Tongue (tissue), 2 donors: ENCODE results near the gene PHYKPL. TPM values are rescaled to one million over a fixed set of nuclear protein-coding genes. Genes with fewer than 3 reads are reported as not detected.

Experiments used
- DNase-seq: peaks from one replicate; pipeline ENCODE4 v3.0.0-alpha.2; 2015
- total RNA-seq: library from RNA; depleted of rRNA; stranded (reverse); fragments of >200 nt; gene quantifications from one replicate; pipeline ENCODE4 v1.2.3, GENCODE V29; 2014

Gene PHYKPL
- total RNA-seq: 39.8 TPM

DNA sequence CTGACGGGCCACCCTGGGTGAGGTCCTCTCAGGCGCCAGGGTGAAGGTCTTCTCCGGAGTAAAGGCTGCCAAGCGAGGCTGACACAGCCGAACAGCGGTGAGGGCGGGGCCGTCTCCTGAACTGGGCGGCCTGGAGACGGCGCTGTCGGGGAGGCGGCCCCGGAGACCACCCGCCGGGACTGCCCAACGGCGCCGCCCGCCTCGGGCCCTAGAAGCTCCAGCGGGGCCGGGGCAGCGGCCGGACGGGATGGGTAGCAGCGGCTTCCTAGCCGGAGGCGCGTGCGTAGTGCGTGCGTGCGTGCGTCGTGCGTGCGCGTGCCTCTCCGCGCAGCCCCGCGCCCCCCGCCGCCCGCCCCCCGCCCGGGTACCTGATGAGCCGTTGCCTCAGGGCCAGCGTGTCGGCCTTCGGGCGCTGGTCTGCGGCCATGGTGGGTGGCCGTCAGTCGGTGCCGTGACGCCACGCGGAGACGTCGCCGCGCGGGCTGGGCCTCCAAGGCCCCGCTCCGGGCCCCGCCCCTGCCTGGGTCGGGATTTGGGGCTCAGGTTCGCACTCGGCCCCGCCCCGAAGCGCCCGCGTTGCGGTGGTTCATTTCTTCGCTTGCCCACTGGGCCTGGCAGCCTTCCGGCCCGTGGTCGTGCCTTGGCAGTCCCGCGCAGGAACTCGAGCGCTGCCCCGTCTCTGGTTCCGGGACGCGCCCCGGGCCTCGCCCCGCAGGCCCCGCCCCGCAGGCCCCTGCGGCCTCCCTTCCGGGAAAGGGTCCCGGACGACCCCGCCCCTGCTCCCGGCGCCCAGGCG lies at the start of gene PHYKPL:
PHYKPL (minus strand) TSS at position 679 of the 796 bp plus-strand sequence; CDS start at position 427, 252 bp downstream.
- peak; percentile 87 for DNase-seq

- no peak for DNase-seq
Observed at GRCh38 chr5:178282391-178282790, 49.8 kb upstream of the PHYKPL start.

GRCh38 chr5:178281331-178281730 lies 48.7 kb upstream of the PHYKPL start:
- DNase-seq: no peak

DNA sequence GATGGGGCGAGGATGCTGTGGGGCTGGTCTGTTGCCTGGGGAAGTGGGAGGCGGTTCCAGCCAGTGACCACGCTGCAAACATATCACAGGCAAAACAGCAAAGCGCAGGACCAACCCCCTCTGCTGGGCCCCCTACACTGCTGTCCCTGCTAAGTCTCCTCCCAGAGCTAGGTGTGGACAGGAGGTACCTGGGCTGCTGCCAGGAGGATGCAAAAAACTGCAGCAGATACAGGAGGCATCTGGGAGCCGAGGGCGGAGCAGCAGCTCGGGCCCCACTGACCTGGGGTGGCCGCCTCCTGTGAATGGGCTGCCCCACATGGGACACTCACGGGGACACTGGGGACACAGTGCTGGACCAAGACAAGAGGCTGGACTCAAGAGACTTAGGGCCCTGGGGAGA lies 48.0 kb upstream of the PHYKPL start:
- DNase-seq: no peak

- peak; percentile 90 for DNase-seq
Observed at GRCh38 chr5:178279723-178280438, 47.3 kb upstream of the PHYKPL start.

DNA sequence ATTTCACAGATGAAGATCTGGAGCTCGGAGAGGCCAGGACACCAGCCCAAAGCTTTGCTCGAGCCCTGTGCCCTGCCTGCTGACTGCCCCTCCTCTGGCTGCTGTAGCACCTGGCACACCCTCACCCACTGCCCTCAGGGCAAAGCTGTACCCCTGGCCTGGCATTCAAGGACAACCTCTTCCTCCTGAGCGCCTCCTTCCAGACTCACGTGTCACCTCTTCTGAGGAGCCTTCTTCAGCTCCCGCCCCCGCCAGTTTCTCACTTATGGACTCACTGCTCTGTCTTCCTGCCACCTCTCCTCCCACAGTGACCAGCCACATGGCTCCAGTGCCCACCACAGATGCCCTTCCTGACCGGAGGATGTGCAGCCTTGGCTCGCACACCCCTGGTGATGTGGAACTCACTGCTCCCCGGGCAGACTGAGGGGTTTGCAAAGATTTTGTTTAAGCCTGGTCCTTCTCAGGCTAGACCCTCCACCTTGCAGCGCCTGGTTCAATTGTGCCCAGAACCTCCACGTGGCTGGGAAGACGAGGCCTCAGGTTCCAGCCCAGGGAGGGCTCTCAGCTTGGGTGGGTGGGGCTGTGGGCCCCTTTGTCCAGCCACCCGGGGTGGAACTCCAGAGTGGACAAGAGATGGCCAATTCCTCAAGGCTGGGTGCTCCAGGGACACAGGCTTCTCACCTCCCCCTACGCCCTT lies 46.6 kb upstream of the PHYKPL start:
- DNase-seq: no peak

DNA sequence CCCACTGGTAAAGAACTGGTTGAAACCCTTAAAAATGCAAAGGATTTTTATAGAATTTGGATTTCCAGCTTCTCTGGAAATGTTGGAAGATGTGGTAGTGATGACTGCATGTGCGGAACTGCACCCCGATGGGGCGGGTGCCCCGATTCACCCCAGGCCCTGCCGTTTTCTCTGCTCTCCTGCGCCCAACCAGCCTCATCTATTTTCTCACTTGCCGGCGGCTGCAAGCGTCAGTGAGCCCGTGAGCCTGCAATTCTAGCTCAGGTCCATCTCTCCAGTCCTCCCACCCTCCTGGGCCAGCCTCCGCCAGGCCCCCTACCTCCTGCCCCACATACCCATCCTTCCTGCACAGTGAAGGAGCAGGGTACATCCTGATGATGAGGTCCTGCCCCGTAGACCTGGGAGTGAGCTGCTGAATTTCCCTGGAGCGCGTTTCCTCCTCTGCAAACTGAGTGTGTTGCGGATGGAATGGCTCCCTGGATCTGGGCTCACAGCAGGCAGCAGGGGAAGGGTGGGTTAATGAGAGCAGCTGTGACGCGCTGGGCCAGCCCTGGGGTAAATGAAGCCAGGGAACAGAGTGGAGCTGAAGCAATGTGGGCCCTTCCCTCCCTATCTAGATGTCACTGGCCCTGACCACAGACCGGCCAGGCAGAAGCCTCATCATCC lies 45.9 kb upstream of the PHYKPL start:
- no peak for DNase-seq

GRCh38 chr5:178277866-178278265 lies 45.3 kb upstream of the PHYKPL start:
- no peak for DNase-seq

DNA sequence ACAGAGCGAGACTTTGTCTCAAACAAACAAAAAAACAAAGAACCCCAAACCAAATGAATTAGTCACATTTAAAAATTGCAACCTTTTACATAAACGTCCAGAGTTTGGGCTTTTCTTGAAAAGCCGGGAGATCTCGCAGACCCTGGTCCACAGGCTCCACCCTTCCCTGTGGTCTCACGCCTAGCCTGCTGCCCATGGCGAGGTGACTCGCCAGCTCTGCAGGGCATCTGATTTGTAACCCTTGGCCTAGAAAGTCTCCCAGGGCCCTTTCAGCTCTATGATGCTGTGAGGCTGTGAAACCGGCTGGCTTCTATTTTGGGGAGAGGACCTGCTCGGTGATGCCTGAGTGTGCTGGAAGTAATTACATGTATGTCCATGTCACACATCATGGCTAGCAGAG lies 44.7 kb upstream of the PHYKPL start:
- DNase-seq: no peak

GRCh38 chr5:178274781-178275537 lies 42.4 kb upstream of the PHYKPL start:
- peak; percentile 74 for DNase-seq

- DNase-seq: peak; percentile 57
Observed at GRCh38 chr5:178273665-178274541, 41.3 kb upstream of the PHYKPL start.

- DNase-seq: no peak
Observed at GRCh38 chr5:178273041-178273440, 40.4 kb upstream of the PHYKPL start.

GRCh38 chr5:178272591-178272990 lies 40.0 kb upstream of the PHYKPL start:
- no peak for DNase-seq

DNA sequence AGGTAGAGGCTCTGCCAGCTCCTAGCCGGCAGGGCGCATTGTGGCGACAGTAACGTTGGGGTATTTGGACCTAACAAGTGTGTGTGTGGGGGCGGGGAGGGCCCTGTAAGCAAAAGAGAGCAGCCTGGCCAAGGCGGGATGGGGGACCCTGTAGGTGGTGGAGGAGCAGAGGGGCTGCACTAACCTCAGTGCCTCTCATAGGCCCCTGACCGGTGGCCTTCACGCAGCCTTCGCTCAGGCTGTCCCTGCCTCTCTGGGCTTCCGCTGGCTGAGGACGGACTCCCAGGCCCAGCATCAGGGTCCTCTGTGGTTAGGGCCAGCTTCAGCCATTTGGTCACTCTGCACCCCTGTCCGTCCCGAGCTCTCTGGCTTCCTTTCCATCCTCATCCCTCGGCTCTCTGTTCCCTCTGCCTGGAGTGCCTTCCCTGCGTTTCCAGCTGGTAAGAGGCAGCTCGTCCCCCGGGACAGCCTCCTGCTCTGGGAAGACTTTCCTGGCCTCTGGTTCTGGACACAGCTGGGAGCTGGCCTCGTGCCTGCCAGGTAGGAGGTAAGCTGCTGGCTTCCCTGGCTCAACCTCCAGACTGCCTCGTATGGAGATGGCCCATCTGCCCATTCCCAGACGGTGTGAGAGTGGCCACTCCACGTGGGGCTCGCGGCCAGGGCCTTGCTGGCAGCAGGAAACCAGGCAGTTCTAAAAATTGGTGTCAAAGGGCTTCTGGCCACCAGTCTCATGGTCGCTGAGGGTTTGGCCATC lies 39.3 kb upstream of the PHYKPL start:
- DNase-seq: no peak

DNA sequence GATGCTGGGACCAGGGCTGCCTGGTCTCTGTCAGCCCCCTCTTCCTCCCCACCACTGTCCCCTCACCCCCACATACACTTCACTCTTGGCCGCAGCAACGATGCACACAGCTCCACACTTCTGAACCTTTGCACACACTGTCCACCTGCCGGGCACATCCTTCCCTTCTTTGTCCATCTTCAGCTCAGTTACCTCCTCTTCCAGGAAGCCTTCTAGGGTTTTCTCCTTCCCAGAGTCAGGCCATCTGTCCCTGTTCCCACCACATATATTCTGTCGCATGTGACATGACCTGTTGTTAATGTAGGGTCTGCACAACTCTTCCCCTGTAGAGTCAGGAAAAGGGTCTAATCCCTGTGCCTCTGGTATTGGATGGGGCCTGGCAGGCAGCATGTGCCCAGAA lies 38.6 kb upstream of the PHYKPL start:
- DNase-seq: no peak

DNA sequence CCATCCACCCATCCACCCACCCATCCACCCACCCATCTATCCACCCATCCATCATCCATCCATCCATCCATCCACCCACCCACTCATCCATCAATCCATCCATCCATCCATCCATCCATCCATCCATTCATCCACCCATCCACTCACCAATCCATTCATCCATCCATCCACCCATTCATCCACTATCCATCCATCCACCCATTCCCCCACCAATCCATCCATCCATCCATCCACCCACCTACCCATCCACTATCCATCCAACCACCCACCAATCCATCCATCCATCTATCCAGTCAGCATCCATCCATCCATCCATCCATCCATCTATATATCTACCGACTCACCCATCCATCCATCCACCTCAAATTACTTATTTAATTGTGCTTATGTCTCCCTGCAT lies 36.9 kb upstream of the PHYKPL start:
- no peak for DNase-seq

DNA sequence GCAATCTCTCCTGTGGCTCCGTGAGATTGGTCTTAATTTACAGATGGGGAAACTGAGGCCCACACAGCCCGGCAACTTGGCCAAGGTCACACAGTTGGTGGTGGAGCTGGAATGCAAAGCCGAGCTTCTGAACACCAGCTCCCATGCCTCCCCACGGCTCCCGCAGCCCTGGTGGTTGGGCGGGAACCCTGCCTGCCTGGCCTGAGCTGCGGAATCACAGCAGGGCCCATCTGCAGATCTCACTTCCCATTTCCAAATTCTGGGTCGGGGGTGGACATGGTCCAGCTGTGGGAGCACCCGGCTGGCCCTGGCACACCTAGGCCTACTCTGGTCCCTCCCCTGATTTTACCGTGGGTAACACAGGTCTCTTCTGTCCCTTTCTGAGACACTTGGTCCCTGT lies 35.3 kb upstream of the PHYKPL start:
- DNase-seq: no peak

- no peak for DNase-seq
Observed at GRCh38 chr5:178267245-178267644, 34.6 kb upstream of the PHYKPL start.

DNA sequence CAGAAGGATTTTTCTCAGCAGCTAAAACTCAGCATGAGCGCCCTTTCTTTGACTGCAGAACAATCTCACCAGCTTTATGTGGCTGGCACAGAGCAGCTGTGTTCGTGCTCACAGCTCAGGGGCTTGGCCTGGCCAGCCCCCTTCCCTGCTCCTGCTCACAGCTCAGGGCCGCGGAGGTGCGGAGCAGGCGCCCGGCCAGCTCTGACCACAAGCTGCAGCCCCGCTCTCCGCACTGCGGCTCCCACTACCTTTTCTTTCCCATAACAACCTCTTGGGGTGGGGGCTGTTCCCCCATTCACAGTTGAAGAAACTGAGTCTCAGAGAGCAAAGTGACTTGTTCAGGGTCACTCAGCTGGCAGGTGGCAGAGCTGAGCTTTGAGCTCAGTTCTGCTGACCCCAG lies 34.0 kb upstream of the PHYKPL start:
- no peak for DNase-seq

DNA sequence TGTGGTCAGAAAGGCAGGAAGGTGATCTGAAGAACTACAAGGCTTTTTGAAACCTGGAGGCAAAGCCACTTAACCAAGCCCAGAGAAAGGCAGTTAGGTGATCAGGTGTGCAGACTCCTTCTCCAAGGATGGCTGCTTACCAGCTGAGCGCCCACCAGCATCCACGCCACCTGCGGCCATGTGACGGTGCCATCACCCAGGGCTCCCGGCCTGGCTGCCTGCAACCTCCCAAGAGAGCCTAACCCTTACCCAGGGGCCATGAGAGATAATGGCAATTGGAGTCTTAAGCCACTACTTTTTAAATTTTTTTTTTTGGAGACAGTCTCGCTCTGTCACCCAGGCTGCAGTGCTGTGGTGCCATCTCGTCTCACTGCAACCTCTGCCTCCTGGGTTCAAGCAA lies 33.1 kb upstream of the PHYKPL start:
- DNase-seq: no peak
